Esophagus (tissue), 2 donors: Measurements from ENCODE around the gene GALNS. TPM values are rescaled to one million over a fixed set of nuclear protein-coding genes. Genes with fewer than 3 reads are reported as not detected.
"Not testable (repeated sequence)": the region's sequence is repeated elsewhere in the genome, so short reads cannot be mapped to it uniquely, and the experiment has no call there.

Experiments used
- H3K27ac ChIP-seq, 2 donors: one replicate each; pipeline ENCODE4 v1.5.1; 2013; ENCODE audit warnings: low read depth in 2 of 2, mild to moderate bottlenecking in 2 of 2, inconsistent platforms in 1 of 2, low read length in 1 of 2, moderate library complexity in 1 of 2
- H3K27me3 ChIP-seq, 2 donors: one replicate each; pipeline ENCODE4 v1.6.1; 2013; ENCODE audit warnings: low read length in 2 of 2, control low read depth in 1 of 2, mild to moderate bottlenecking in 1 of 2; ENCODE audit not compliant: insufficient read depth in 2 of 2, control insufficient read depth in 1 of 2
- H3K36me3 ChIP-seq, 2 donors: one replicate each; pipeline ENCODE4 v1.6.1; 2013; ENCODE audit warnings: low read length in 1 of 2; ENCODE audit not compliant: control insufficient read depth in 2 of 2, insufficient read depth in 2 of 2
- H3K4me1 ChIP-seq, 2 donors: one replicate each; pipeline ENCODE4 v1.6.1; 2013; ENCODE audit warnings: low read length in 1 of 2; ENCODE audit not compliant: control insufficient read depth in 2 of 2, insufficient read depth in 2 of 2
- H3K4me3 ChIP-seq, 2 donors: one replicate each; pipeline ENCODE4 v1.5.1; 2013; ENCODE audit warnings: low read length in 2 of 2, mild to moderate bottlenecking in 2 of 2, low read depth in 1 of 2, moderate library complexity in 1 of 2
- H3K9me3 ChIP-seq, 2 donors: one replicate each; pipeline ENCODE4 v1.6.1; 2013; ENCODE audit warnings: mild to moderate bottlenecking in 2 of 2, low read depth in 1 of 2, low read length in 1 of 2, moderate library complexity in 1 of 2; ENCODE audit not compliant: control insufficient read depth in 2 of 2, insufficient read depth in 1 of 2
- WGBS, 2 donors: extraction: QIAGEN DNeasy Blood & Tissue Kit; methylation state at CpG; one replicate each; pipeline ENCODE4 v1.1.7; 2013; 5-methylcytosine and 5-hydroxymethylcytosine counted together
- polyA plus RNA-seq, 2 donors: library from polyadenylated mRNA; stranded (reverse); fragments of 200-250 nt; gene quantifications; one replicate each; pipeline ENCODE4 v1.2.3, GENCODE V29; 2013
- donor health status: healthy with polysubstance abuse.
- donor health status: Bipolar disorder and iron deficiency.

GALNS gene
- polyA plus RNA-seq, 2 donors, result 10.7 to 20.4 TPM

- Histone ChIP-seq H3K9me3 (no peaks in the 10 kb centered on the region), H3K4me1 (peaks cover 9 to 34% of the 10 kb centered on the region in 2 donors), H3K27me3 (no peaks in the 10 kb centered on the region), H3K4me3 (no peak overlapping the region), H3K27ac (peak overlapping the region; percentile 7 to 17), H3K36me3 (peaks cover 0 to 3% of the 10 kb centered on the region in 2 donors)
- WGBS, 2 donors, result 71 to 78% methylated on average over 7 of the region's 7 CpGs
These were observed 78.5 kb downstream of the GALNS start for GRCh38 chr16:88778271-88778525.

GRCh38 chr16:88777471-88778270 is 79.1 kb downstream of the GALNS start:
- Histone ChIP-seq H3K9me3 (no peaks in the 10 kb centered on the region), H3K27me3 (no peaks in the 10 kb centered on the region), H3K4me3 (no peak overlapping the region), H3K36me3 (peaks cover 0 to 3% of the 10 kb centered on the region in 2 donors), H3K27ac (peak overlapping the region; percentile 11 to 17), H3K4me1 (peaks cover 12 to 39% of the 10 kb centered on the region in 2 donors)
- WGBS, 2 donors, result 82 to 84% methylated on average over 34 of the region's 34 CpGs

- Histone ChIP-seq H3K4me1 (peaks cover 18 to 32% of the 10 kb centered on the region in 2 donors), H3K9me3 (no peaks in the 10 kb centered on the region), H3K36me3 (peaks cover 0 to 3% of the 10 kb centered on the region in 2 donors), H3K27ac (no peak overlapping the region), H3K27me3 (no peaks in the 10 kb centered on the region), H3K4me3 (no peak overlapping the region)
- 86 to 91% methylated on average over 18 of the region's 18 CpGs for WGBS, 2 donors
These were observed 80.9 kb downstream of the GALNS start for GRCh38 chr16:88775825-88776224.

GRCh38 chr16:88774544-88775393 is 82.0 kb downstream of the GALNS start:
- H3K36me3 ChIP-seq, result peaks cover 0 to 3% of the 10 kb centered on the region in 2 donors
- H3K9me3 ChIP-seq, result no peaks in the 10 kb centered on the region
- H3K27ac ChIP-seq, result peak overlapping the region in 1 of 2 donors; percentile 50
- no peak overlapping the region for H3K4me3 ChIP-seq
- 93 to 95% methylated on average over 32 of the region's 32 CpGs for WGBS, 2 donors
- H3K4me1 ChIP-seq, result peaks cover 17 to 31% of the 10 kb centered on the region in 2 donors
- H3K27me3 ChIP-seq, result no peaks in the 10 kb centered on the region

GRCh38 chr16:88773812-88774291 is 82.9 kb downstream of the GALNS start:
- no peaks in the 10 kb centered on the region for H3K27me3 ChIP-seq
- H3K36me3 ChIP-seq, result peaks cover 0 to 3% of the 10 kb centered on the region in 2 donors
- no peaks in the 10 kb centered on the region for H3K9me3 ChIP-seq
- peaks cover 19 to 38% of the 10 kb centered on the region in 2 donors for H3K4me1 ChIP-seq
- H3K27ac ChIP-seq, result peak overlapping the region in 1 of 2 donors; percentile 48
- WGBS, 2 donors, result 55 to 59% methylated on average over 10 to 12 of the region's 12 CpGs
- no peak overlapping the region for H3K4me3 ChIP-seq

GRCh38 chr16:88772871-88773811 is 83.6 kb downstream of the GALNS start:
- peak overlapping the region; percentile 56 to 59 for H3K27ac ChIP-seq
- WGBS, 2 donors, result 50 to 59% methylated on average over 23 to 29 of the region's 29 CpGs

GRCh38 chr16:88771781-88772180 is 85.0 kb downstream of the GALNS start:
- H3K27me3 ChIP-seq, H3K36me3 ChIP-seq, H3K4me3 ChIP-seq, H3K9me3 ChIP-seq: not testable (repeated sequence)
- Histone ChIP-seq H3K27ac (peak overlapping the region in 1 of 2 donors; percentile 59), H3K4me1 (peaks cover 26 to 48% of the 10 kb centered on the region in 2 donors)
- WGBS, 2 donors, result 90 to 96% methylated on average over 13 to 17 of the region's 23 CpGs

More at GRCh38 chr16:88772871-88773811, 83.6 kb downstream of the GALNS start:
- Histone ChIP-seq H3K9me3 (no peaks in the 10 kb centered on the region), H3K4me1 (peaks cover 19 to 45% of the 10 kb centered on the region in 2 donors), H3K27me3 (no peaks in the 10 kb centered on the region), H3K36me3 (peaks cover 0 to 3% of the 10 kb centered on the region in 2 donors), H3K4me3 (no peak overlapping the region)

GRCh38 chr16:88771294-88771772 is 85.4 kb downstream of the GALNS start:
- Histone ChIP-seq H3K4me3 (no peak overlapping the region), H3K27ac (peak overlapping the region; percentile 93 to 98), H3K36me3 (peaks cover 0 to 3% of the 10 kb centered on the region in 2 donors), H3K9me3 (no peaks in the 10 kb centered on the region), H3K4me1 (peaks cover 26 to 48% of the 10 kb centered on the region in 2 donors), H3K27me3 (no peaks in the 10 kb centered on the region)
- whole genome bisulfite sequencing, 2 donors, result 73 to 76% methylated on average over 16 to 19 of the region's 19 CpGs
